Neural progenitor cell (in vitro differentiated cells): ENCODE data around the gene RAB36.

Experiments
- EZH2 ChIP-seq: fragments of 200-600 bp; sonication (generic); IDR thresholded peaks from 2 replicates; pipeline ENCODE4 v1.6.1; 2017; ENCODE audit warnings: antibody characterized with exemption, mild to moderate bottlenecking, moderate library complexity
- TF ChIP-seq, protein P1 (sequence below): fragments of 200-600 bp; sonication (generic); IDR thresholded peaks from 2 replicates; pipeline ENCODE4 v1.5.1; 2017; ENCODE audit warnings: antibody characterized with exemption, mild to moderate bottlenecking

- TF ChIP-seq, protein P1, sequence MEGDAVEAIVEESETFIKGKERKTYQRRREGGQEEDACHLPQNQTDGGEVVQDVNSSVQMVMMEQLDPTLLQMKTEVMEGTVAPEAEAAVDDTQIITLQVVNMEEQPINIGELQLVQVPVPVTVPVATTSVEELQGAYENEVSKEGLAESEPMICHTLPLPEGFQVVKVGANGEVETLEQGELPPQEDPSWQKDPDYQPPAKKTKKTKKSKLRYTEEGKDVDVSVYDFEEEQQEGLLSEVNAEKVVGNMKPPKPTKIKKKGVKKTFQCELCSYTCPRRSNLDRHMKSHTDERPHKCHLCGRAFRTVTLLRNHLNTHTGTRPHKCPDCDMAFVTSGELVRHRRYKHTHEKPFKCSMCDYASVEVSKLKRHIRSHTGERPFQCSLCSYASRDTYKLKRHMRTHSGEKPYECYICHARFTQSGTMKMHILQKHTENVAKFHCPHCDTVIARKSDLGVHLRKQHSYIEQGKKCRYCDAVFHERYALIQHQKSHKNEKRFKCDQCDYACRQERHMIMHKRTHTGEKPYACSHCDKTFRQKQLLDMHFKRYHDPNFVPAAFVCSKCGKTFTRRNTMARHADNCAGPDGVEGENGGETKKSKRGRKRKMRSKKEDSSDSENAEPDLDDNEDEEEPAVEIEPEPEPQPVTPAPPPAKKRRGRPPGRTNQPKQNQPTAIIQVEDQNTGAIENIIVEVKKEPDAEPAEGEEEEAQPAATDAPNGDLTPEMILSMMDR: no peak
- TF ChIP-seq EZH2: no peak
Measured at GRCh38 chr22:23196165-23196564, 50.9 kb downstream of the RAB36 start.
